Uterus (tissue), 2 donors: ENCODE data around the gene EVI5L.

Experiments used
- CTCF ChIP-seq, 4 experiments: fragments of 200-600 bp in 2 of 4; fragments of 450-650 bp in 2 of 4; sonication (generic) in 2 of 4; IDR thresholded peaks; one replicate each; pipeline ENCODE4 v1.5.1; 2016 to 2019; ENCODE audit warnings: antibody characterized with exemption in 4 of 4, mild to moderate bottlenecking in 2 of 4, moderate library complexity in 1 of 4
- POLR2A ChIP-seq, 2 donors: fragments of 450-650 bp; IDR thresholded peaks; one replicate each; pipeline ENCODE4 v1.6.1; 2016; ENCODE audit warnings: antibody characterized with exemption in 2 of 2, mild to moderate bottlenecking in 1 of 2, moderate library complexity in 1 of 2

- no peak for TF ChIP-seq CTCF (IDR thresholded peaks at IDR 0.05)
- TF ChIP-seq POLR2A (IDR thresholded peaks at IDR 0.05): no peak
Observed at GRCh38 chr19:7883796-7884570, 54.0 kb downstream of the EVI5L start.
